Esophagus muscularis mucosa (tissue), 4 donors: Measurements from ENCODE around the gene TMEM158. TPM values are rescaled to one million over a fixed set of nuclear protein-coding genes. Genes with fewer than 3 reads are reported as not detected.

Experiments used
- DNase-seq: peaks from one replicate; pipeline ENCODE4 v3.0.0-alpha.2; 2017; ENCODE audit errors: extremely low spot score
- H3K27ac ChIP-seq, 4 donors: fragments of 200-600 bp; sonication (generic); replicated peaks in 1 of 4; 1 replicate in 3 of 4; 2 replicates in 1 of 4; pipeline ENCODE4 v1.5.1; 2016 to 2019; ENCODE audit warnings: mild to moderate bottlenecking in 1 of 4
- H3K27me3 ChIP-seq, 4 donors: fragments of 200-600 bp; sonication (generic); one replicate each; pipeline versions ENCODE4 v1.5.1 to v1.6.0; 2016 to 2019
- H3K36me3 ChIP-seq, 4 donors: fragments of 200-600 bp; sonication (generic); one replicate each; pipeline ENCODE4 v1.5.1; 2016 to 2019
- H3K4me1 ChIP-seq, 4 donors: fragments of 200-600 bp; sonication (generic); one replicate each; pipeline ENCODE4 v1.5.1; 2016 to 2019
- H3K4me3 ChIP-seq, 4 donors: fragments of 200-600 bp; sonication (generic); 1 replicate in 2 of 4; 2 replicates in 2 of 4; pipeline ENCODE4 v1.5.1; 2016 to 2019; ENCODE audit warnings: mild to moderate bottlenecking in 4 of 4, moderate library complexity in 1 of 4
- H3K9me3 ChIP-seq, 4 donors: fragments of 200-600 bp; sonication (generic); 1 replicate in 3 of 4; 2 replicates in 1 of 4; pipeline ENCODE4 v1.5.1; 2016 to 2019
- EP300 ChIP-seq: sonication (generic); formaldehyde crosslinking; IDR thresholded peaks from one replicate; pipeline ENCODE4 v1.6.1; 2017; ENCODE audit warnings: antibody characterized with exemption
- POLR2A ChIP-seq: fragments of 450-650 bp; IDR thresholded peaks from one replicate; pipeline ENCODE4 v1.6.1; 2017; ENCODE audit warnings: antibody characterized with exemption, moderate library complexity, mild to moderate bottlenecking, low read depth
- POLR2AphosphoS5 ChIP-seq, 2 donors: sonication (generic); formaldehyde crosslinking; IDR thresholded peaks; one replicate each; pipeline ENCODE4 v1.6.1; 2017; ENCODE audit warnings: antibody characterized with exemption in 2 of 2
- WGBS: methylation state at CpG from one replicate; pipeline ENCODE4 v1.1.5; 2018; 5-methylcytosine and 5-hydroxymethylcytosine counted together
- intact Hi-C: fragments of 100-400 bp; cut with DNase I; formaldehyde crosslinking; loops from one replicate; pipeline ENCODE4 v1.15.1; 2023
- total RNA-seq, 4 donors: library from RNA; depleted of rRNA; stranded (reverse); fragments of >200 nt; gene quantifications; one replicate each; pipeline versions ENCODE4 v1.1.0 to v1.2.1, GENCODE V29; 2016
- TF ChIP-seq, protein P1 (sequence below), 3 experiments: fragments of 200-600 bp in 2 of 3; fragments of 450-650 bp in 1 of 3; sonication (generic) in 2 of 3; IDR thresholded peaks; one replicate each; pipeline ENCODE4 v1.5.1; 2017 to 2019; ENCODE audit warnings: antibody characterized with exemption in 3 of 3, mild to moderate bottlenecking in 2 of 3, moderate library complexity in 1 of 3

The TMEM158 gene
- total RNA-seq, 4 donors from 2014 or later: 1.2 to 6.4 (median 2.3) TPM

GRCh38 chr3:45214061-45214680, 11.9 kb downstream of the TMEM158 start:
- no peak for TF ChIP-seq POLR2A
- no peak for TF ChIP-seq POLR2AphosphoS5 (IDR thresholded peaks at IDR 0.05)
- TF ChIP-seq EP300: no peak
- TF ChIP-seq, protein P1, sequence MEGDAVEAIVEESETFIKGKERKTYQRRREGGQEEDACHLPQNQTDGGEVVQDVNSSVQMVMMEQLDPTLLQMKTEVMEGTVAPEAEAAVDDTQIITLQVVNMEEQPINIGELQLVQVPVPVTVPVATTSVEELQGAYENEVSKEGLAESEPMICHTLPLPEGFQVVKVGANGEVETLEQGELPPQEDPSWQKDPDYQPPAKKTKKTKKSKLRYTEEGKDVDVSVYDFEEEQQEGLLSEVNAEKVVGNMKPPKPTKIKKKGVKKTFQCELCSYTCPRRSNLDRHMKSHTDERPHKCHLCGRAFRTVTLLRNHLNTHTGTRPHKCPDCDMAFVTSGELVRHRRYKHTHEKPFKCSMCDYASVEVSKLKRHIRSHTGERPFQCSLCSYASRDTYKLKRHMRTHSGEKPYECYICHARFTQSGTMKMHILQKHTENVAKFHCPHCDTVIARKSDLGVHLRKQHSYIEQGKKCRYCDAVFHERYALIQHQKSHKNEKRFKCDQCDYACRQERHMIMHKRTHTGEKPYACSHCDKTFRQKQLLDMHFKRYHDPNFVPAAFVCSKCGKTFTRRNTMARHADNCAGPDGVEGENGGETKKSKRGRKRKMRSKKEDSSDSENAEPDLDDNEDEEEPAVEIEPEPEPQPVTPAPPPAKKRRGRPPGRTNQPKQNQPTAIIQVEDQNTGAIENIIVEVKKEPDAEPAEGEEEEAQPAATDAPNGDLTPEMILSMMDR (IDR thresholded peaks at IDR 0.05): no peak
- Histone ChIP-seq H3K27ac (no peak overlapping the region), H3K4me1 (peaks cover 0 to 40% (median 39%) of the 10 kb centered on the region in 4 donors), H3K27me3 (no peaks in the 10 kb centered on the region), H3K9me3 (no peaks in the 10 kb centered on the region), H3K4me3 (no peak overlapping the region), H3K36me3 (no peaks in the 10 kb centered on the region)
- no peak for DNase-seq
- WGBS: 90% methylated on average over 10 of the region's 10 CpGs
- intact Hi-C loops: loop anchor here (5.0 kb wide), 1 partner anchor 283 kb away; no protein-coding TSS in a partner anchor

DNA sequence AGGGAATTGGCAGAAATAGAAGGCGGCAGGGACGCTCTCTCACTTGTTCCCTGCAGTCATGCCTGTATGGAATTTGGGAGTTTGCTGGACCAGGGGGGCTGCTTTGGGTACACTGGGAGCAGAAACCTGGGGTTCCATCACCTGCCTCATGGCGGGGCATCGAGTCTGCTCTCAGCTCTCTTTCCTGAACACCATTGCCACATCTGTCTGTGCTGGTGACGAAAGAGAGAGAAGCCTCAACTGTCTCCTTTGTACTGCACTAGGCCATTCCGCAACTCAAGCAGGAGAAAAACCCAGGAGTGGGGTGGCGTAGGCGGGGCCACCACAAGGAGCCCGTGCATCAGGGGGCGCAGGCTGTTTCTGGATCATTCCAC, 14.0 kb downstream of the TMEM158 start:
- Histone ChIP-seq H3K36me3 (no peaks in the 10 kb centered on the region), H3K4me3 (no peak overlapping the region), H3K27ac (peak overlapping the region; percentile 28 to 60 (median 37)), H3K4me1 (peaks cover 0 to 31% (median 30%) of the 10 kb centered on the region in 4 donors), H3K9me3 (no peaks in the 10 kb centered on the region), H3K27me3 (no peaks in the 10 kb centered on the region)
- DNase-seq: no peak
- intact Hi-C loops: loop anchor here (5.0 kb wide), 1 partner anchor 285 kb away; no protein-coding TSS in a partner anchor
- 71% methylated on average over 10 of the region's 10 CpGs for WGBS
- TF ChIP-seq, protein P1 (IDR thresholded peaks at IDR 0.05): no peak
- TF ChIP-seq POLR2AphosphoS5 (IDR thresholded peaks at IDR 0.05) (no peak), EP300 (no peak), POLR2A (no peak)

GRCh38 chr3:45211466-45212094, 14.5 kb downstream of the TMEM158 start:
- Histone ChIP-seq H3K36me3 (no peaks in the 10 kb centered on the region), H3K4me3 (no peak overlapping the region), H3K27me3 (no peaks in the 10 kb centered on the region), H3K4me1 (peaks cover 0 to 31% (median 30%) of the 10 kb centered on the region in 4 donors), H3K27ac (peak overlapping the region; percentile 28 to 60 (median 37)), H3K9me3 (no peaks in the 10 kb centered on the region)
- WGBS: 49% methylated on average over 11 of the region's 11 CpGs
- no peak for DNase-seq
- TF ChIP-seq EP300: no peak
- peak in 1 of 2 donors; percentile 21 for TF ChIP-seq POLR2AphosphoS5 (IDR thresholded peaks at IDR 0.05)
- intact Hi-C loops: loop anchor here (5.0 kb wide), 1 partner anchor 286 kb away; no protein-coding TSS in a partner anchor

GRCh38 chr3:45210308-45211041, 15.6 kb downstream of the TMEM158 start:
- WGBS: 28% methylated on average over 11 of the region's 14 CpGs
- H3K27ac ChIP-seq: peak overlapping the region in 3 of 4 donors; percentile 28 to 54 (median 48)
- intact Hi-C loops: loop anchor here (1.0 to 5.0 kb wide), 2 partner anchors 169 to 287 kb away; no protein-coding TSS in a partner anchor

More at GRCh38 chr3:45210308-45211041, 15.6 kb downstream of the TMEM158 start:
- no peak for DNase-seq
- H3K9me3 ChIP-seq: no peaks in the 10 kb centered on the region
- H3K27me3 ChIP-seq: no peaks in the 10 kb centered on the region
- TF ChIP-seq EP300 (no peak), POLR2AphosphoS5 (IDR thresholded peaks at IDR 0.05) (peak in 1 of 2 donors; percentile 30)
- TF ChIP-seq, protein P1 (IDR thresholded peaks at IDR 0.05): peak; percentile 85 to 89 (median 87)
- peaks cover 0 to 31% (median 30%) of the 10 kb centered on the region in 4 donors for H3K4me1 ChIP-seq
- no peak overlapping the region for H3K4me3 ChIP-seq
- no peaks in the 10 kb centered on the region for H3K36me3 ChIP-seq
